ENCODE measurements around the gene IBTK. TPM values are rescaled to one million over a fixed set of nuclear protein-coding genes. Genes with fewer than 3 reads are reported as not detected.

The IBTK gene
- total and polyA plus RNA-seq, 2 of the 4 experiments (the other 2 are of a cell fraction) = 9.7 to 45.0 TPM

DNA sequence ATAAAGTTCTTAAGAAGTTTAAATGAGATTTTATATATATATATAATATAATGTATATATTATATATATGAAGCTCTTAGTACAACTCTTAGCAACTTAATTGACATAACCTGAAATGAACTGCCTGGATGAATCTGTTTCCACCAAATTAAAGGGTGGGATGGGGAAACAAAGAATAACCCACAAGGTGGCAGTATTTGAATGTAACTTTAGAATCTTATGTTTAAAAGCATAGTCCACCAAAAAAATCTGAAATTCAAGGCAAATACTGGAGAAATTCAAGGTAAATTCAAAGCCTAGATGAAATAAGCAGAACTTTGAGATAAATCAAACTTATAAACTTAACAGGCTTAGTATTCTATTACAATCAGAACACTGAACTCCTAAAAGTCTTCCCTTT is 4.4 kb upstream of the IBTK start:
- Histone ChIP-seq H3K18ac (ENCODE audit: low read depth, low read length) (no peak overlapping the region), H3K9me1 (ENCODE audit: insufficient read depth, low read length) (peaks cover 7% of the 10 kb centered on the region), H3K4me1 (ENCODE audit: control insufficient read depth, insufficient read depth, low read length) (peaks cover 6% of the 10 kb centered on the region), H4K20me1 (ENCODE audit: insufficient read depth, low read length) (no peaks in the 10 kb centered on the region), H4K91ac (ENCODE audit: insufficient read depth, low read depth, low read length) (no peak overlapping the region), H2BK20ac (ENCODE audit: low read depth, low read length) (no peak overlapping the region), H3K4me3 (ENCODE audit: insufficient read depth, low read depth, low read length) (no peak overlapping the region), H3K27me3 (ENCODE audit: control insufficient read depth, insufficient read depth, low read length) (no peaks in the 10 kb centered on the region), H2BK15ac (ENCODE audit: low read depth, low read length) (no peak overlapping the region), H4K8ac (ENCODE audit: low read depth in 2 of 2, low read length in 2 of 2) (no peak overlapping the region), H3K9ac (ENCODE audit: low read depth, low read length) (no peak overlapping the region), H2AK9ac (replicated peaks; ENCODE audit: low read depth, low read length, poor library complexity) (no peak overlapping the region), H3K27ac (ENCODE audit: insufficient read depth, low read length) (no peak overlapping the region), H2AFZ (replicated peaks; ENCODE audit: low read length, poor library complexity) (no peak overlapping the region), H3K56ac (ENCODE audit: extremely low read depth, insufficient read depth, low read length) (no peak overlapping the region), H4K5ac (ENCODE audit: low read depth, low read length) (no peak overlapping the region), H2AK5ac (ENCODE audit: low read depth, low read length) (no peak overlapping the region), H3K9me3 (ENCODE audit: control insufficient read depth, insufficient read depth, low read length) (no peaks in the 10 kb centered on the region), H3K79me1 (ENCODE audit: low read depth in 1 of 2, low read length in 2 of 2) (peaks cover 5 to 11% of the 10 kb centered on the region in 2 experiments; a peak in 3 of 4 replicates), H3K4ac (ENCODE audit: low read depth, low read length) (no peak overlapping the region), H3K14ac (replicated peaks; ENCODE audit: low read depth, low read length) (no peak overlapping the region), H3K36me3 (ENCODE audit: control insufficient read depth, insufficient read depth, low read length) (no peaks in the 10 kb centered on the region), H3K4me2 (ENCODE audit: low read depth, low read length) (no peak overlapping the region), H2BK5ac (ENCODE audit: low read depth, low read length, poor library complexity, severe bottlenecking) (no peak overlapping the region), H2BK120ac (ENCODE audit: low read depth, low read length) (no peak overlapping the region), H3K23ac (ENCODE audit: low read depth, low read length) (no peak overlapping the region)
- intact Hi-C loops (cut with micrococcal nuclease) (loop anchor here (1.0 to 5.0 kb wide), 3 partner anchors 365 to 1260 kb away; partner anchors contain the start of gene PRSS35), dilution Hi-C loops (cut with HindIII; ENCODE audit: low sequenced_read_pairs, unreplicated experiment) (no loop called here), in situ Hi-C loops (cut with MboI; ENCODE audit: low sequenced_read_pairs) (loop anchor here (5.0 to 25.0 kb wide), 2 partner anchors 805 to 1260 kb away; partner anchors contain the start of gene PRSS35)
- no TSS peak for BruUV-seq (replicated peaks)
- POLR2A ChIA-PET (ENCODE audit: unreplicated experiment) = no interaction called here
- ATAC-seq (ENCODE audit: low read depth) = no peak
- TF ChIP-seq RCOR1 (IDR thresholded peaks at IDR 0.05; ENCODE audit: insufficient replicate concordance, low read length) (no peak), RAD21 (IDR thresholded peaks at IDR 0.05; ENCODE audit: low read length) (peak; percentile 64), CEBPB (IDR thresholded peaks at IDR 0.05; ENCODE audit: low read depth, low read length) (no peak), NFE2L2 (IDR thresholded peaks at IDR 0.05; ENCODE audit: low read depth, low read length) (no peak), SMC3 (IDR thresholded peaks at IDR 0.05; ENCODE audit: low read depth, low read length) (peak; percentile 59)
- TF ChIP-seq, protein P1, sequence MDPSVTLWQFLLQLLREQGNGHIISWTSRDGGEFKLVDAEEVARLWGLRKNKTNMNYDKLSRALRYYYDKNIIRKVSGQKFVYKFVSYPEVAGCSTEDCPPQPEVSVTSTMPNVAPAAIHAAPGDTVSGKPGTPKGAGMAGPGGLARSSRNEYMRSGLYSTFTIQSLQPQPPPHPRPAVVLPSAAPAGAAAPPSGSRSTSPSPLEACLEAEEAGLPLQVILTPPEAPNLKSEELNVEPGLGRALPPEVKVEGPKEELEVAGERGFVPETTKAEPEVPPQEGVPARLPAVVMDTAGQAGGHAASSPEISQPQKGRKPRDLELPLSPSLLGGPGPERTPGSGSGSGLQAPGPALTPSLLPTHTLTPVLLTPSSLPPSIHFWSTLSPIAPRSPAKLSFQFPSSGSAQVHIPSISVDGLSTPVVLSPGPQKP (IDR thresholded peaks at IDR 0.05; ENCODE audit: borderline replicate concordance, low read depth, low read length) = no peak
- TF ChIP-seq, protein P2, sequence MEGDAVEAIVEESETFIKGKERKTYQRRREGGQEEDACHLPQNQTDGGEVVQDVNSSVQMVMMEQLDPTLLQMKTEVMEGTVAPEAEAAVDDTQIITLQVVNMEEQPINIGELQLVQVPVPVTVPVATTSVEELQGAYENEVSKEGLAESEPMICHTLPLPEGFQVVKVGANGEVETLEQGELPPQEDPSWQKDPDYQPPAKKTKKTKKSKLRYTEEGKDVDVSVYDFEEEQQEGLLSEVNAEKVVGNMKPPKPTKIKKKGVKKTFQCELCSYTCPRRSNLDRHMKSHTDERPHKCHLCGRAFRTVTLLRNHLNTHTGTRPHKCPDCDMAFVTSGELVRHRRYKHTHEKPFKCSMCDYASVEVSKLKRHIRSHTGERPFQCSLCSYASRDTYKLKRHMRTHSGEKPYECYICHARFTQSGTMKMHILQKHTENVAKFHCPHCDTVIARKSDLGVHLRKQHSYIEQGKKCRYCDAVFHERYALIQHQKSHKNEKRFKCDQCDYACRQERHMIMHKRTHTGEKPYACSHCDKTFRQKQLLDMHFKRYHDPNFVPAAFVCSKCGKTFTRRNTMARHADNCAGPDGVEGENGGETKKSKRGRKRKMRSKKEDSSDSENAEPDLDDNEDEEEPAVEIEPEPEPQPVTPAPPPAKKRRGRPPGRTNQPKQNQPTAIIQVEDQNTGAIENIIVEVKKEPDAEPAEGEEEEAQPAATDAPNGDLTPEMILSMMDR (conservative IDR thresholded peaks at IDR 0.05; ENCODE audit: low read depth, low read length) = peak; percentile 73
- DNase-seq = peak; percentile 54
- CTCF ChIA-PET = interaction anchor here (0.6 to 1.3 kb wide), 2 partner anchors 684 to 806 kb away, joined by 3 to 5 read pairs; no protein-coding TSS in a partner anchor

Measured in IMR-90 (cell line).